Measurements from ENCODE around the gene SUSD3.

The SUSD3 gene

DNA sequence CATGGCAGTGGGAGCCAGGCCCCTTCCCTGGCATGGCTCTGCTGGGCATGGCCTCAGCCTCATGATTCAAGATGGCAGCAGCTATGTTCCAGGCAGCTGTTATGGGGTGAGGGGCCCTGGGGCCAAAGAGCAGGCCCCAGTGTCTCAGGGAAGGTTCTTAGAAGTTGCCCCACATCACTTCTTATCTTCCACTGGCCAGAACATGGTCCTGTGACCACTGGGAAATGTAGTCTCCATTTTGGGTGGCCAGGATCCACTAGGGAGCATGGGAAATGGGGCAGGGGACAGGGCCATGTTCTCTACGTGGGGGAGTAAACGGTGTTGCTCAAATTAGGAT is 18.3 kb downstream of the SUSD3 start:
- Histone ChIP-seq H3K27ac (ENCODE audit: low read length) (no peak overlapping the region), H3K4me2 (ENCODE audit: insufficient read depth, low read length) (no peak overlapping the region), H3K4me3 (ENCODE audit: low read depth in 1 of 2, low read length in 2 of 2) (no peak overlapping the region), H3K9me3 (ENCODE audit: insufficient read depth, low read length, severe bottlenecking) (no peaks in the 10 kb centered on the region), H2AFZ (ENCODE audit: low read depth, low read length) (no peak overlapping the region), H3K4me1 (ENCODE audit: insufficient read depth, low read length) (peaks cover 8% of the 10 kb centered on the region), H3K9ac (ENCODE audit: low read depth, low read length) (no peak overlapping the region), H3K79me2 (ENCODE audit: insufficient read depth, low read length) (no peaks in the 10 kb centered on the region), H3K36me3 (ENCODE audit: insufficient read depth, low read length) (no peaks in the 10 kb centered on the region), H4K20me1 (ENCODE audit: insufficient read depth, low read length) (no peaks in the 10 kb centered on the region), H3K27me3 (ENCODE audit: insufficient read depth, low read length, poor library complexity) (no peaks in the 10 kb centered on the region)
- TF ChIP-seq, protein P1, sequence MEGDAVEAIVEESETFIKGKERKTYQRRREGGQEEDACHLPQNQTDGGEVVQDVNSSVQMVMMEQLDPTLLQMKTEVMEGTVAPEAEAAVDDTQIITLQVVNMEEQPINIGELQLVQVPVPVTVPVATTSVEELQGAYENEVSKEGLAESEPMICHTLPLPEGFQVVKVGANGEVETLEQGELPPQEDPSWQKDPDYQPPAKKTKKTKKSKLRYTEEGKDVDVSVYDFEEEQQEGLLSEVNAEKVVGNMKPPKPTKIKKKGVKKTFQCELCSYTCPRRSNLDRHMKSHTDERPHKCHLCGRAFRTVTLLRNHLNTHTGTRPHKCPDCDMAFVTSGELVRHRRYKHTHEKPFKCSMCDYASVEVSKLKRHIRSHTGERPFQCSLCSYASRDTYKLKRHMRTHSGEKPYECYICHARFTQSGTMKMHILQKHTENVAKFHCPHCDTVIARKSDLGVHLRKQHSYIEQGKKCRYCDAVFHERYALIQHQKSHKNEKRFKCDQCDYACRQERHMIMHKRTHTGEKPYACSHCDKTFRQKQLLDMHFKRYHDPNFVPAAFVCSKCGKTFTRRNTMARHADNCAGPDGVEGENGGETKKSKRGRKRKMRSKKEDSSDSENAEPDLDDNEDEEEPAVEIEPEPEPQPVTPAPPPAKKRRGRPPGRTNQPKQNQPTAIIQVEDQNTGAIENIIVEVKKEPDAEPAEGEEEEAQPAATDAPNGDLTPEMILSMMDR (IDR thresholded peaks at IDR 0.05; ENCODE audit: borderline replicate concordance, extremely low read depth, low read length, poor library complexity, severe bottlenecking), result no peak
- no peak for TF ChIP-seq EZH2 (IDR thresholded peaks at IDR 0.05; ENCODE audit: borderline replicate concordance, low read depth, low read length, severe bottlenecking)
- DNase-seq (no peak), ATAC-seq (ENCODE audit: insufficient read depth, low read depth) (no peak)

DNA sequence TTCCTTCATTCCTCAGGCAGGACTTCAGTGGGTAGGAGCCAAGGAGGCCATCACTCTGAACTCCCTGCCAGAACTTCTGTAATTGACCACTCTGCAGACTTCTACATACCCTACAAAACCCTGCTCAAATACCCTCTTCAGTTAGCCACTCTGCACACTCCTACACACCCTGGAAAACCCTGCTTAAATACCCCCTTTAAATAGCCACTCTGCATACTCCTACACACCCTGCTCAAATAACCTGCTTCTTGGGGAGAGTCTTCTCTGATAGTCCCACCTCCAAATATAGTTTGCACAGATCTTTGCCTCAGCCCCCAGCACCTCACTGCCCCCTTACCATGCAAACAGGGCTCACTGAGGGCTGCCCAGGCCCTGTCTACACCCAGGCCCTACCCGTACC is 18.9 kb downstream of the SUSD3 start:
- H3K4me3 ChIP-seq (ENCODE audit: low read depth in 1 of 2, low read length in 2 of 2), result no peak overlapping the region
- no peaks in the 10 kb centered on the region for H3K36me3 ChIP-seq (ENCODE audit: insufficient read depth, low read length)
- ATAC-seq (ENCODE audit: insufficient read depth, low read depth) (no peak), DNase-seq (no peak)
- H3K27me3 ChIP-seq (ENCODE audit: insufficient read depth, low read length, poor library complexity), result no peaks in the 10 kb centered on the region
- H3K9me3 ChIP-seq (ENCODE audit: insufficient read depth, low read length, severe bottlenecking), result no peaks in the 10 kb centered on the region
- H3K4me1 ChIP-seq (ENCODE audit: insufficient read depth, low read length), result peaks cover 5% of the 10 kb centered on the region
- no peaks in the 10 kb centered on the region for H3K79me2 ChIP-seq (ENCODE audit: insufficient read depth, low read length)
- H3K27ac ChIP-seq (ENCODE audit: low read length), result no peak overlapping the region
- H2AFZ ChIP-seq (ENCODE audit: low read depth, low read length), result no peak overlapping the region
- no peak overlapping the region for H3K4me2 ChIP-seq (ENCODE audit: insufficient read depth, low read length)
- no peak overlapping the region for H3K9ac ChIP-seq (ENCODE audit: low read depth, low read length)
- TF ChIP-seq, protein P1 (IDR thresholded peaks at IDR 0.05; ENCODE audit: borderline replicate concordance, extremely low read depth, low read length, poor library complexity, severe bottlenecking), result no peak
- TF ChIP-seq EZH2 (IDR thresholded peaks at IDR 0.05; ENCODE audit: borderline replicate concordance, low read depth, low read length, severe bottlenecking), result no peak
- H4K20me1 ChIP-seq (ENCODE audit: insufficient read depth, low read length), result no peaks in the 10 kb centered on the region

DNA sequence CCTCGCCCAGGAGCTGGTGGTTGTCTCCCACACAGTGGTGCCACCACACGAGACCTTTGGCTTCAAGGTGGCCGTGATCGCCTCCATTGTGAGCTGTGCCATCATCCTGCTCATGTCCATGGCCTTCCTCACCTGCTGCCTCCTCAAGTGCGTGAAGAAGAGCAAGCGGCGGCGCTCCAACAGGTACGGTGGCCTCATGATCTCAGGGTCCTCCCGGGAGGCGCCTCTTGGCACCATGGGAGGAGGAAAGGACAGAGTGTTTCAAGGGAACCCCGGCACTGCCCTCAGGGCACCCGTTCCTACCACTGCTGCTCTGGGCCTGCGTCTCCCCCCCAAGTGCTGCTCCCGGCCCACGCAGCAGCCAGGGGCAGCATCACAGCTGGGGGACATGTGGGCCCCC is 19.3 kb downstream of the SUSD3 start:
- TF ChIP-seq EZH2 (IDR thresholded peaks at IDR 0.05; ENCODE audit: borderline replicate concordance, low read depth, low read length, severe bottlenecking), result no peak
- TF ChIP-seq, protein P1 (IDR thresholded peaks at IDR 0.05; ENCODE audit: borderline replicate concordance, extremely low read depth, low read length, poor library complexity, severe bottlenecking), result no peak
- no peak overlapping the region for H3K4me3 ChIP-seq (ENCODE audit: low read depth in 1 of 2, low read length in 2 of 2)
- no peaks in the 10 kb centered on the region for H4K20me1 ChIP-seq (ENCODE audit: insufficient read depth, low read length)
- H3K4me1 ChIP-seq (ENCODE audit: insufficient read depth, low read length), result peaks cover 3% of the 10 kb centered on the region
- no peaks in the 10 kb centered on the region for H3K79me2 ChIP-seq (ENCODE audit: insufficient read depth, low read length)
- no peak overlapping the region for H3K9ac ChIP-seq (ENCODE audit: low read depth, low read length)
- H3K4me2 ChIP-seq (ENCODE audit: insufficient read depth, low read length), result no peak overlapping the region
- ATAC-seq (ENCODE audit: insufficient read depth, low read depth) (no peak), DNase-seq (no peak)
- H3K36me3 ChIP-seq (ENCODE audit: insufficient read depth, low read length), result no peaks in the 10 kb centered on the region
- no peak overlapping the region for H3K27ac ChIP-seq (ENCODE audit: low read length)
- no peaks in the 10 kb centered on the region for H3K9me3 ChIP-seq (ENCODE audit: insufficient read depth, low read length, severe bottlenecking)
- H3K27me3 ChIP-seq (ENCODE audit: insufficient read depth, low read length, poor library complexity), result no peaks in the 10 kb centered on the region
- H2AFZ ChIP-seq (ENCODE audit: low read depth, low read length), result no peak overlapping the region

DNA sequence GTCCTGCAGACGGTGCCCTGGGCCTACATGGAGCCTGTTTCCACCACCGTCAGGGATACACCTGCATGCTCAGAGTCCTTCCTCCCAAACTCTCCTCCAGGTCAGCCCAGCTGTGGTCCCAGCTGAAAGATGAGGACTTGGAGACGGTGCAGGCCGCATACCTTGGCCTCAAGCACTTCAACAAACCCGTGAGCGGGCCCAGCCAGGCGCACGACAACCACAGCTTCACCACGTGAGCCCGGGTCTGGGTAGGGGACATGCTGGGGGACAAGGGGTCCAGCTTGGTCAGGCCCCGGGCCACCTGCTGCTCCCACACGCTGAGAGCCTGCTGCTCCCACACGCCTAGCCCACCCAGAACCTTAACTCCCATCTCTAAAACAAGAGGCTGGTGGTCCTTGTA is 20.9 kb downstream of the SUSD3 start:
- TF ChIP-seq, protein P1 (IDR thresholded peaks at IDR 0.05; ENCODE audit: borderline replicate concordance, extremely low read depth, low read length, poor library complexity, severe bottlenecking), result no peak
- TF ChIP-seq EZH2 (IDR thresholded peaks at IDR 0.05; ENCODE audit: borderline replicate concordance, low read depth, low read length, severe bottlenecking), result no peak
- no peaks in the 10 kb centered on the region for H4K20me1 ChIP-seq (ENCODE audit: insufficient read depth, low read length)
- no peak overlapping the region for H2AFZ ChIP-seq (ENCODE audit: low read depth, low read length)
- no peak overlapping the region for H3K4me3 ChIP-seq (ENCODE audit: low read depth in 1 of 2, low read length in 2 of 2)
- peaks cover 13% of the 10 kb centered on the region for H3K4me1 ChIP-seq (ENCODE audit: insufficient read depth, low read length)
- no peaks in the 10 kb centered on the region for H3K9me3 ChIP-seq (ENCODE audit: insufficient read depth, low read length, severe bottlenecking)
- no peaks in the 10 kb centered on the region for H3K36me3 ChIP-seq (ENCODE audit: insufficient read depth, low read length)
- no peak overlapping the region for H3K4me2 ChIP-seq (ENCODE audit: insufficient read depth, low read length)
- H3K79me2 ChIP-seq (ENCODE audit: insufficient read depth, low read length), result no peaks in the 10 kb centered on the region
- H3K27ac ChIP-seq (ENCODE audit: low read length), result no peak overlapping the region
- no peak for DNase-seq
- no peaks in the 10 kb centered on the region for H3K27me3 ChIP-seq (ENCODE audit: insufficient read depth, low read length, poor library complexity)
- H3K9ac ChIP-seq (ENCODE audit: low read depth, low read length), result no peak overlapping the region
- no peak for ATAC-seq (ENCODE audit: insufficient read depth, low read depth)
